Measurements from ENCODE around the gene UTS2B. TPM values are rescaled to one million over a fixed set of nuclear protein-coding genes. Genes with fewer than 3 reads are reported as not detected.

Gene UTS2B
- total and polyA plus RNA-seq, 2 of the 4 experiments (the other 2 are of a cell fraction), result 0.72 to 0.79 TPM

GRCh38 chr3:191314109-191314728 is 16.1 kb downstream of the UTS2B start:
- Histone ChIP-seq H2BK120ac (ENCODE audit: low read depth, low read length) (no peak overlapping the region), H2AK9ac (replicated peaks; ENCODE audit: low read depth, low read length, poor library complexity) (no peak overlapping the region), H3K4me2 (ENCODE audit: low read depth, low read length) (no peak overlapping the region), H3K36me3 (ENCODE audit: control insufficient read depth, insufficient read depth, low read length) (no peaks in the 10 kb centered on the region), H3K4me3 (ENCODE audit: insufficient read depth, low read depth, low read length) (no peak overlapping the region), H3K18ac (ENCODE audit: low read depth, low read length) (no peak overlapping the region), H3K23ac (ENCODE audit: low read depth, low read length) (no peak overlapping the region), H4K8ac (ENCODE audit: low read depth in 2 of 2, low read length in 2 of 2) (no peak overlapping the region), H3K9me1 (ENCODE audit: insufficient read depth, low read length) (no peaks in the 10 kb centered on the region), H4K5ac (ENCODE audit: low read depth, low read length) (no peak overlapping the region), H2BK5ac (ENCODE audit: low read depth, low read length, poor library complexity, severe bottlenecking) (no peak overlapping the region), H2BK20ac (ENCODE audit: low read depth, low read length) (no peak overlapping the region), H4K20me1 (ENCODE audit: insufficient read depth, low read length) (no peaks in the 10 kb centered on the region), H2BK15ac (ENCODE audit: low read depth, low read length) (no peak overlapping the region), H3K9ac (ENCODE audit: low read depth, low read length) (no peak overlapping the region), H3K27me3 (ENCODE audit: control insufficient read depth, insufficient read depth, low read length) (no peaks in the 10 kb centered on the region), H4K91ac (ENCODE audit: insufficient read depth, low read depth, low read length) (no peak overlapping the region), H2AFZ (replicated peaks; ENCODE audit: low read length, poor library complexity) (no peak overlapping the region), H2AK5ac (ENCODE audit: low read depth, low read length) (no peak overlapping the region), H3K4me1 (ENCODE audit: control insufficient read depth, insufficient read depth, low read length) (no peaks in the 10 kb centered on the region), H3K79me1 (ENCODE audit: low read depth in 1 of 2, low read length in 2 of 2) (no peaks in the 10 kb centered on the region), H3K27ac (ENCODE audit: insufficient read depth, low read length) (no peak overlapping the region), H3K4ac (ENCODE audit: low read depth, low read length) (no peak overlapping the region), H3K14ac (replicated peaks; ENCODE audit: low read depth, low read length) (no peak overlapping the region), H3K9me3 (ENCODE audit: control insufficient read depth, insufficient read depth, low read length) (no peaks in the 10 kb centered on the region), H3K56ac (ENCODE audit: extremely low read depth, insufficient read depth, low read length) (no peak overlapping the region)
- BruUV-seq (replicated peaks), result no TSS peak
- in situ Hi-C loops (cut with MboI; ENCODE audit: low sequenced_read_pairs), result no loop called here
- intact Hi-C loops (cut with micrococcal nuclease), result no loop called here
- ChIA-PET POLR2A (ENCODE audit: unreplicated experiment) (no interaction called here), CTCF (no interaction called here)
- dilution Hi-C loops (cut with HindIII; ENCODE audit: low sequenced_read_pairs, unreplicated experiment), result no loop called here
- WGBS, 2 experiments (ENCODE audit: extremely low coverage in 2 of 2, insufficient read length in 1 of 2), result no CpG with 5 or more reads among the region's 5 CpGs
- no peak for TF ChIP-seq BHLHE40 (IDR thresholded peaks at IDR 0.05; ENCODE audit: low read depth, low read length)
- no peak for TF ChIP-seq MAZ (IDR thresholded peaks at IDR 0.05; ENCODE audit: borderline replicate concordance, low read depth, low read length)
- TF ChIP-seq FOS (IDR thresholded peaks at IDR 0.05; ENCODE audit: low read depth, low read length), result no peak
- DNase-seq, result no peak
- no peak for ATAC-seq (ENCODE audit: low read depth)

Data from IMR-90 (cell line).